Erythroblast (primary cell): ENCODE measurements around the gene MINDY4.

Experiments used
- GATA1 ChIP-seq: IDR thresholded peaks from 2 replicates; pipeline ENCODE4 v1.6.1; 2011; ENCODE audit warnings: low read depth, mild to moderate bottlenecking, control low read depth, low read length, moderate library complexity
- POLR2A ChIP-seq: IDR thresholded peaks from 2 replicates; pipeline ENCODE4 v1.6.1; 2011; ENCODE audit warnings: mild to moderate bottlenecking, low read length

DNA sequence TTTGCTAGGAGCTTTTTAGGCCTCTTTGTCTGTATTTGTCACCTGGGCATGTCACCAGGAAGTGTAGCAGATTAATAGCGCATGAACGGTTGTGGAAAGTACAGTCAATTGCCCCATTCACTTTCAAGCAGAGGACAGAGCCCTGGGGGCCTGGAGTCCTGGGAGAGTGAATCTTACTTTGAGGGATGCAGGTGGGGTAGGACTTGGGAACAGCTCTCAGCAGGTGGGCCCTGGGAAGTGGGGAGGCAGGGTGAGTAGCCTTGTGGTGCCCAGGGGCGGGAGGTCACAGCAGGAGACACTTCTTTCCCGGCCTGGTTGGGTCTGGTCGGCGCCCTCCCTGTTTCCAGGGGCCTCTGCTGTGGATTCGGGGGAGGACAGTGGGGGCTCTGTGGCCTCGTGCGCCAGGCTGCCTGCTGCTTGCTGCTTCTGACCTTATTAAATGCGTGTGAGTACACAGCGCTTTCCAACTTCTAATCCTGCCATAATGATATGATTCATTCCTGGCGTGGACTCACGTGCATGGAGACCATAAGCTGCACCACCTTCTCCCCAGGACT lies 88.8 kb downstream of the MINDY4 start:
- TF ChIP-seq POLR2A: no peak
- no peak for TF ChIP-seq GATA1
